GM19025 (cell line): ENCODE measurements around the gene GASK1A.

ENCODE experiments used
- ATAC-seq: cut with Tn5 transposase; IDR thresholded peaks from one replicate; pipeline ENCODE4 v1.9.1; 2021; ENCODE audit warnings: mild to moderate bottlenecking, low read depth, moderate library complexity; ENCODE audit not compliant: unreplicated experiment

GASK1A gene

DNA sequence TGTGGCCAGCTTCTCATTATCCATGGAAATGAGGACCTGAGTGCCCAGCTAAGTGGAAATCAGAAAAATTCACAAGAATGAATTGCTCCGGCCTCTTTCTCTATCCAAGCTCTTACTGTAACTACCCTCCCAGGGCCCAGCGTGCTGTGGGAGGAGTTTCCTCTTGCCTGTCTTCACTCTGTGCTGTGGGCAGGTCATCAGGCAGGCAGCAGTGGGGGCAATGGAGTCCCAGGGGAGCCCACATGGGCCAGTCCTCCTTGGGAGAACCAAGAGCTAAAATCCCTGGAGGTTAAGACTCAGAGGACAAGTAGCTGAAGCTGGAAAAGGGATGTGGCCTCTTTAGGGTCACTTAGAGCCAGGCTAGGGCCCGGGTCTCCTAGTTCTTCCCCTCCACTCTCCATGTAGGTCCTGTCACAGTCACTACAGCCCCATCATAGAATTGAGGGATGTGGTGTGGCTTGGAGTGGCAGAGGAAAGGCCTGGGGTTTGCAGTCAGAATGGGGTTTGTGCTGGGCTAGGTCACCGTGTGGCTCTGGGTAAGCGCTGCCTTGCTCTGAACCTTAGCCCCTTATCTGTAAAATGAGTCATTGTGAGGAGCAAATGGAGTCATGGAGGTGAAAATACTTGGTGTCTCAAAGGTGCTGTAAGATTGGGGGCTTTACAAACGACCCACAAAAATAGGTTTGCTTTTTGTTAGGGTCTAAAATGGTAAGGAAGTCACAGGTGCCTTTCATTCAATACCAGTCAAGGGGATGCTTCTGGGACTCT lies 3.7 kb downstream of the GASK1A start:
- ATAC-seq: no peak

DNA sequence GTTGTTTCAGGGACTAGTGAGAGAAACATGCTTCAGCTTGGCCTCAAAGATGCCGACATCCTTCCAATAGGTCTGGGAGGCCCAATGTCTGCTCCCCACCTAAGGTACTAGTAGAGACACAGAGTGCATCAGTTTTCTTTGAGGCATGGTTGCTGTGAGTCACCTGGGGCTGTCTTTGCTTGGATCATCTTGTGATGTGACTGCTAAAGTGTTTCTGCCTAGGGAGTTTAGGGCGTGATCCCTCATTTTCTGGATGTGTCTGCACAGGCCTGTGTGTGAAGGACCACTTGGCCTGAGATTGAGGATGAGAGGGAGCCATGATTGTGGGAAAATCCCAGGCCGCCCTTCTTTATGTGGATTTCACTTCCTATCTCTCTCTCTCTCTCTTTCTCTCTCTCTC lies 4.8 kb downstream of the GASK1A start:
- ATAC-seq: no peak

DNA sequence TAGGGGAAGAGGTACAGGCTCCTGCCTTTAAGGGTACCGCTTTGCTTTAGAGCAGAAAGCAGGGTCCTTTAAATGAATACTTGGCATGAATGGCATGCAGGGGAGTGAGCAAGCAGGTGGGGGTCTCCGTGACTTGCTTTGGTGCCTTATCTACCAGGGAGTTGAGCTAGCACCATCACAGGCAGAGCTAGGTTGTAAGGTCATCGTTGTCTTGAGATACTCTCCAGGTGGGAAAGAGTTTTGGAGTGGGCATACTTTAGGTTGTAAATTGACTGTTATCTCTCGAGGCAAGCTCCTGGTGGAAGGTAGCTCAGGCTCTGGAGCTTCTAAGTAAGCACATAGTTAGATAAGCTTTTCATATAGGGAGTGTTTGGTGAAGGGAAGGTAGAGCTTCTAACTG lies 5.6 kb downstream of the GASK1A start:
- no peak for ATAC-seq

DNA sequence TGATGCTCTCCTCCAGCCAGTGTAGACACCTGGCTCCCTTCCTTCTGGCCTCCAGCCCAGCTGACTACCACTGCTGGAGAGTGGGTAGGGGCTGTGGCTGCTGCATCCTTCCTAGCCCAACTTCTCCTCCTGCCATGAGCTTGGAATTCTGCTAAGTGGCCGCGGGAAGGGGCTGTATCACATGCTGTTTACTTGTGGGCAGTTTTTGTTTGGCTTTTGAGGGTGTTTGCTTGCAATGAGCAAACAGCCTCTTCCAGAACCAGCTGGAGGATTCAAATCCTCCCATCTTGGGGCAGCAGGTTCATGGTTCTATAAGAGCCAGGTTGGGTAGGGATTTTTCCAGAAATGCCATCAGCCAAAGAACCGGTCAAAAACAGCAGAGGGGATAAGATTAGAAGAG lies 9.0 kb downstream of the GASK1A start:
- no peak for ATAC-seq

DNA sequence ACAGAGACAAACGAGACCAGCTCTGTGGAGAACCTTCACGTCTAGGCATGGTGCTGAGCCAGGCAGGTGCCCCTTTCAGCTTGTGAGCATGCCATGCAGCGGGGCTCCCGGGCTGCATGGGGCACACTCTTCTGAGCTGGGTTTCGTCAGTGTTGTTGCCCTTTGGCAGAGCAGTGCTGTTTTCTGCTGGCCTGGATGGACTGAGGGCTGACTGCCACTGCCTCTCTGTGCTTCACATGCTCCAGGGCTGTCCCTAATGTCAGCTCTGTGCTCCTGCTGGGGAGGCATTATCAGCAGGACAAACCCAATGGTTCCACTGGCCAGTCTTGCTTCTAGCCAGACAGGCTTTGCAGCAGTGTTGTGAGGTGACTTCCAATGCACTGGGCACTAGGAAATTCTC lies 9.5 kb downstream of the GASK1A start:
- ATAC-seq: no peak

DNA sequence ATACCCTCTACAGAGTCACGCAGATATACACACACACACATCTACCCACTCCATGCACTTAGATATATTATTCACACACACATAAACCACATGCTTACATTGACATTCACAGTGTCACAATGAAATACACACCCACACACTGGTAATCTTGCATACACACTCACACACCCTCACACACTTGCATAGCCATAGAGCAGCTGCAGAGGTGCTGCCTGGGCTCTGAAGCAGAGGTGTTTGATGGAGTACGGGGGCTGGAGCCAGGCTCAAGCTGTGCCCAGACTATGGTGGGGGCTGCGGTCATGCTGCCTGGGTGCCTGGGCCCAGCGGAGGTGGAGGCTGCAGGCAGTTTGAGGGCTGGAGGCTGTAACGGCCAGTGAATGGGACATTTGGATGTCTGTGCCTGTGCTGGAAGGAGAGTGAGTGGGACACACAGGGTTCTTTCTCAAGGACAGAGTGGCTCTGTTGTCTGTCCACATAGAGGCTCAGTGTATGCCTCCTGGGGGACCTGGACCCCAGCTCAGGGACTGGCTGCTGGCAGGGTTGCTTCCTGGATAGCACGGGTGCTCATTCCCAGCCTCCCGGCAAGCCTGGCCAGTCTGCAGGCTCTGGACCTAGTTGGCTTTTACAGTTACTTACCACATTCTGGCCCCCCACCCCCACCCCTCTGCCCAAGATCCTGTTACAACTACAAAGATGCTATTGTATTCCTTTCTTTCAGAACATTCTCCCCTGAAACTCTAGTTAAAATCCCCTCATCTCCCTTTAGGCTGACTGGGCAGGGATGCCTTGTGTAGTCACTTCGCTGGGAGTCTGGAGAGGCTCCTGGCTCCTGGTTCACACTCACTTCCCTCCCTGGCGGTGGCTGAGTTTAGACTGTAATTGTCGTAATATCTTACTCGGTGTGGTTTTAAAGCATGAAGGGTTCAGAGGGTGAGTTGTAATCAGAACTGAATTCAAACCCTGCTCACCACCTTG lies 12.5 kb downstream of the GASK1A start:
- ATAC-seq: no peak

DNA sequence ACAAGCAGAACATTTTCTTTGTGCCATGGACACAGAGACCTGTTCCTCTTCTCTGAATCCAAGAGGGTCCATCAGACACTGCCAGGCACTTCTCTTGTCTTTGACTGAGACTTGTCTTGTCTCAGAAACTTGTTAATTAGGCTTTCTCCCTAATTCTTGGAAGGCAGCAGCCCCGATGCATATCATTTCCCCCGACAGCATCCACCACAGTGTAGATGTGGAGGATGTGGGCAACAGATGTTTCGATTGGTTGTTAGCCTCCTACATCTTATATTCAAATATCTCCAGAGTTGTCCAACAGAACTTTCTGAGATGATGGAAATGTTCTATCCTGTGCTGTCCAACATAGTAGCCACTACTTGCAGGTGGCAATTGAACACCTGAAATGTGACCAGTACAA lies 15.5 kb downstream of the GASK1A start:
- ATAC-seq: no peak

DNA sequence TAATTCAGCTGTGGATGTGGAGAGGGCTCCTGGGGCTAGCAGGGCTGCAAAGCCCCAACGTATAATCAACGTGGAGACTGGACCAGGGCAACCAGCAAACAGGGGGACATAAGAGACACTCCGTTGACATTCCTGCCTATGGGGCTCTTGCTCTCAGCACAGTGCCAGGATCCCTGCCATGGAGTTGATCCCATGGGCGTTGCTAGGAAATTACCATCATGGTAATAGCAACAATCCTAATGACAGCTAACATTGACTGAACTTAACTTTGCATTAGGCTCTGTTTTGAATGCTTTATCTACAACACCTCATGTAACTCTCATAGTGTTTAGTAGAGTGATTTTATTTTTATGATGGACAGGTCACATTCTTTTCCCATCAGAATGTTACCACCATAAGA lies 16.9 kb downstream of the GASK1A start:
- ATAC-seq: no peak

DNA sequence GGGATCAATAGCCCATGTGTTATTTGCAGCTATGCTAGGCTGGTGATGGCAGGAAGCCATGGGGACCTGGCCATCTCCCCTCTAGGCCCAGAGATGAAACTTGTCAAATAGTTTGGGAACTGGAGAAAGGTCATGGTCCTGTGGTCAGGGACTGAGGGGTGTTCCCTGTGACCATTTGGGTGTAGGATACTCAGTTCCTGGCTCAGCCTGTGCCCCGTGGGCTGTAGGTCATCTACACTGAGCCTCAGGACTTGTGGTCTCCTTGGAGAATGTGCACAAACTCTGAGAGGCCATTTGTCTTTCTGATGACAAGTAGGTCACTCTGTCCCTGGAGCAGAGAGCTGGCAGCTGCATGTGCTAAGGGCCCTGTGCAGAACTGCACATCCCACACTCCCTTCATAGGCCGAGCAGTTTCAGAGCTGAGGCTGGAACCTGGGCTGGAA lies 17.5 kb downstream of the GASK1A start:
- ATAC-seq: no peak

DNA sequence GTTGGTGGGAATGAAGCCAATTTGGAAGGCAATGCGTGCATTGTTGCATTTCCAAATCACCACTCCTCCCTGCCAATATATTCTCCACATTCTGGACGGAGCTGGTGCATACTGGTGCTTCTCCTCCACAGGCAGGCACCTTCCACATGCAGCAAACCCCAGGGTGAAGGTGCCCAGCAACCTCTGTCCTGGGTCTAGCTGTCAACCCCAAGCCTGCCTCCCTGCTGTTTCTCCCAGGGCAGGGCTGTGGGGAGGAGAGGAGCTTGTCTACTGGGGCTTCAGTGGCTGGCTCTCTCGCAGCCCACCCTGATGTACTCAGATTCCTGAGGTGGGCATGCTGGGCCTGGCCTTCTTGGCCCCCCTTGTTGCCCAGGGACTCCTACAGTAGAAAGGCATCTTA lies 20.1 kb downstream of the GASK1A start:
- no peak for ATAC-seq

DNA sequence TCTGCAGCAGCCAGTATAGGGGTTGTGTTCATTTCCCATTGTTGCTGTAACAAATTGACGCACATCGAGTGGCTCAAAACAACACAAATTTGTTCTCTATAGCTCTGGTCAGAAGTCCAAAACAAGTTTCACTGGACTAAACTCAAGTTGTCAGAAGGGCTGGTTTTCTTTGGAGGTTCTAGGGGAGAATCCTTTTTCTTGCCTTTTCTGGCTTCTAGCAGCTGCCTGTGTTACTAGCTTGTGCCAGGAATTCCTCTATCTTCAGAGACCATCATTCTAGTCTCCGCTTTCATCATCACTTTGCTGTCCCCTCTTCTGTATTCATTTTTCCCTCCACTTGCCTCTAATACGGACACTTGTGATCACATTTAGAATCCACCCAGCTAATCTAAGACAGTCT lies 20.5 kb downstream of the GASK1A start:
- no peak for ATAC-seq

DNA sequence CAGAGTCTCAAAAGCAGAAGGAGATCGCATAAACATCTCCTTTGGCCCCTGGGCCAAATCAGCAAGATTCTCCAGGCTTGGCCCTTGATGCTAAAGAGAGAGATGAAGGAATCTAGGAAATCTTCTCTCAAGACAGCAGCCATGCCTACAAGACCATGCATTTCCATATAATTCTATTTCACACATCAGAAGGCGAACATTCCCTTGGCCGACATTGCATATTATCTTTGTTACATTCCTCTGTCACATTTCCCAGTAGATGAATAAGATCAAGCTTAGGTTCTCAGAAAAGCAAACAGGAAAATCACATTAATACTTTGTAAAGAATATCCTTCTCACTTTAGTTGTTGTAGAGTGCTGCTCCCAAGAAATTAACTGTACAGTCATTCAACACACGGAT lies 21.3 kb downstream of the GASK1A start:
- ATAC-seq: no peak

DNA sequence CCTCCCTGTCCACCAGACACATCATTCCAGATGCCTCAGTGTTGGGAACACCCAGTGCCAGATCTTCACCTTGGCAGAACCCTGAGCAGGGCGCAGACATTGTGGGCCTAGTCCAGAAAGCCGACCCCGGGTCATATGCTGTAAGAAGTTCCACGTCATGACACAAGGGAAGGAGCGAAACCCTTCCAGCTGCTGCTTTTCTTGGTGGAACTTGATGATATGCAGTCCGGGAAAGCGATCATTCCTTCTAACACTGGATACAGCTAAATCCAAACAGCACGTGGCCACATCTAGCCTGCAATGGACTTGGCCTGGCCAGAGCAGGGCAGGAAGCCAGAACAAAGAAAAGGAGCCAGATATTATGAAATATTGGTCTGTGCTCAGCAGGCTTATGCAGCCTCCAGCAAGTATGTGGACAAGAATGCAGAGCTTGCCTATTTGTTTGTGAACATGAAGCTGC lies 22.0 kb downstream of the GASK1A start:
- no peak for ATAC-seq

DNA sequence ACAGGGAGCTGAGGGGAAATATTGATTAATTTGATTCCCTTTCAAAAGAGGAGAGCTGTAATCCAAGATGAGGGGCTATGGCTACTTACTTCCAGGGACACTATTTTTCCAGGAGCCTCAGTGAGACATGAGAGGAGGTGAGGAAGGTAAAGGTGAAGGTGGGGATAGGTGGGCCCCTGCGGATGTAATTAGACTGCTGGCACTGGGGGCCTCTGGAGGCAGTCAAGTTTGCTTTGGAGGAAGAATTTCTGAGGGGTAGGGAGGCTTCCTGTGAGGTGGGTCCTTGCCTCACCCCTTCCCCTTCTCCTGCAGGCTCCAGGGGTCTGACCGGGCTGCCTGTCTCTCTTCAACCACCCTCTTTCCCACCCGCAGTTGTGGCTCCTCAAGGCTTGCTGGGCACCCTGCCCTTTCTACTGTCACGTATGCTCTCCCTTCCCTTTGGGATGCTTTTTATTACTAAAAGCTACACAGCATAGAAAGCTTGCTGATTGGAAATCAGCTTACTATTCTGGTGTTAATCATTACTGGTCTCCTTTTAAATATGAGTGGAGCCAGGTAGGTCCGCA lies 22.5 kb downstream of the GASK1A start:
- ATAC-seq: no peak

DNA sequence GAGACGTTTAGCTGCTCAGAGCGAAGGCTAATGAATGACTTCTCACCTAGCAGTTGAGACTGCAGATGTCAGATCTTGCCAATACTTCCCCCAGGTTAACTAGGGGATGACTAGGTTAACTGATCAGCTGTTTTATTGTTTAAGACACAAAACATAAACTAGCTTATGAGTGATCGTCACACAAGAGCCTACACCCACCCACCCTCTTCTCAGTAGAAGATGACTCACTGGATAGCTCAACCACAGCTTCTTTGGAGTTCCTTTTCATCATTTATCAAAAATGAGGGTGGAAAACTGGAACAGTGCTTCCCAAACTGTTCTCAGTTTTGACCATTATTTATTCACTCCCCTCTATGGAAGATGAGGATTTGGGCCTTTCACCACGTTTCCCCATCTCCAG lies 25.2 kb downstream of the GASK1A start:
- no peak for ATAC-seq

DNA sequence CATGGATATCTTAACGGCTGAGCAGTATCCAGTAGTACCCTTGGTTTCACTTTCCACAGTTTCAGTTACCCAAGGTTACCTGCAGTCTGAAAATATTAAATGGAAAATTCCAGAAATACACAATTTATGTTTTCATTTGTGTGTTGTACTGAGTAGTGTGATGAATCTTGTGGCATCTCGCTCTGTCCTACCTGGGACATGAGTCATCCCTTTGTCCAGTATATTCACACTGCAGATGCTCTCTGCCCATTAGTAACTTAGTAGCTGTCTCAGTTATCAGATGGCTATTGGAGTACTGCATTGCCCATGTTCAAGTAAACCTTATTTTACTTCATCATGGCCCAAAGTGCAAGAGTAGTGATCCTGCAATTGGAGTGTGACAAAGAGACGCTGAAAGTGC lies 26.1 kb downstream of the GASK1A start:
- no peak for ATAC-seq

DNA sequence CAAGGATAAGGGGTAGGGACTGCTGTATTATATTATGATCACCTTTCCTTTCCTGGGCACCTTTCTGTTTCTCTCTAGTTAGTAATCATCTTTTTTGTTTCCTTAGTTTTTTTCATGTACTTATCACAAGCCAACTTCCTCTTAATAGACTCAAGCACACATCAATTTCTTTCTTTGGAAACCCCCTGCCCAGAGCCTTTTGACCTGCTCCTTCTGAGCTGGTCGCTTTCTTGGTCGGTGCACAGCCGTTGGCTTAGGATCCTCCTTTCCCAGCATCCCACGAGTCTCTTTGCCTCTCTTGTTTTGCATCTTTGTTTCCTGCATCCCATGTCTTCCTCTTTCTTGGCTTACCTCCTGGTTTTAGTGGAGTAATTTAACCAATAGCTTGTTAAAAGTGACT lies 26.9 kb downstream of the GASK1A start:
- no peak for ATAC-seq

DNA sequence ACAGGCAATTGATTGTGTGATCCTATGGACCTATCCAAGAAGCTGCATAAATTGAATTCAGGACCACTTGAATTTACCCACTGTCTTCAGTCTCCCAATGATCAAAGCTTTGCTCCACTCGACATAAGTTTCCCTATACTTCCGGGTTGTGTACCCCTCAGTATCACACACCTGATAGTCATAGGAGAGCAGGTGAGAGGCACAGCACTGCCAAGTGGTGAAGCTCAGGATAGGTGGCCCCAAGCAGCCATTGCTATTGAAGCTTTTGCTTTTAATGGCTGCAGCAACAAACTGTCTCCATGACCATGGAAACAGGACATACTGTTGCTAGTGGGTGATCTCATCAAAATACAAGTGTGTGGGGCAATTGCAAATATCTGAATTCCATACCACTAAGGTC lies 27.7 kb downstream of the GASK1A start:
- no peak for ATAC-seq

DNA sequence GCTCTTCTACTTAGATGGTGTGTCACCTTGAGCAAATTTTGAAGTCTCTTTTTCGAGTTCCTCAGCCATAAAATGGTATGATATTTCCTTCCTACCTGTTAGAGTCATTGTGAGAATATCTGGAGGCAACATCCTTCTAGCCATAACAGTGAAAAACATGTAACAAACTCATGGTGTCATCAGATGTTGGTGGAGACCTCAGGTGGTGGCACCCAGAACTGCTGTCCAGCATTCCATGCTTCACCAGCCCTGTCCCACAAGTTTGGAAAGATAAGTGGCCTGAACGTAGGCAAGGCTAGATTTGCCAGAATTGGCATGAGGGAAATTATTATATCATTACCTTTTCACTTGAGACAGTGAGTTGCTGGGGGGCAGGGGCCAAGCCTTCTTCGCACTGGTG lies 30.4 kb downstream of the GASK1A start:
- no peak for ATAC-seq

DNA sequence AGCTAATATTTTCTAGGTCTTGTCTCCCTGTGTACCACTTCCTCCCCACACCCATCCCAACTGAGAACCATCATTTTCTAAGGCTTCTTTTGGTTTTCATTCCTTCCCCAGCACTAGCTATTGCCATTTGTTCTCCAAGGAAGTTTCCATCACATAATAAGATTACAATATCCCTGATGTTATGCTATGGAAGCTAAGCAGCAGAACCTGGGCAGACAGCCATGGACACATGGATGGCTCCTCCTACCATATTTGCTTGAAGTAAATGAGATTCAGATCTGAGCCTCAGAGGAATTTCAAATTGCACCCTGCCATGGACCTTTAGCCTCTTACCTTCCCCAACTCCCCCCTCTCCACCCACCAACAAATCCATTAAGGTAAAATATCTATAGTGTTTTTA lies 31.5 kb downstream of the GASK1A start:
- no peak for ATAC-seq

DNA sequence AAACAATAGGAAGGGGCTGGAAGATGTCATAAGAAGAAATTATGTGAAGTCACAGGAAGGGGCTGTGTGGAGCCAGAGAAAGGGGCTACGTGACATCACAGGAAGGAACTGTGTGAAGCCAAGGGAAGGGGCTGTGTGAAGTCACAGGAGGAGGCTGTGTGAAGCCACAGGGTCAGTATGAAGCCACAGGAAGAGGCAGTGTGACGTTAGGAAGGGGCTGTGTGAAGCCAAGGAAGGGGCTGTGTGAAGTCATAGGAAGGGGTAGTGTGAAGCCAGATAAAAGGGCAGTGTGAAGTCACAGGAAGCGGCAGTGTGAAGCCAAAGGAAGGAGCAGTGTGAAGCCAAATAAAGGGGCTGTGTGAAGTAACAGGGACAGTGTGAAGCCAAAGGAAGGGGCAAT lies 32.5 kb downstream of the GASK1A start:
- no peak for ATAC-seq
